AG09309 (cell line): ENCODE results near the gene PLEKHA7.

ENCODE experiments used
- DNase-seq: peaks from one replicate; pipeline ENCODE4 v3.0.0-alpha.2; 2010; ENCODE audit warnings: low read depth
- H3K4me3 ChIP-seq: 2 replicates; pipeline ENCODE4 v1.5.1; 2011; ENCODE audit warnings: mild to moderate bottlenecking, low read depth, low read length, moderate library complexity; ENCODE audit not compliant: control insufficient read depth
- CTCF ChIP-seq: IDR thresholded peaks from 2 replicates; pipeline ENCODE4 v1.5.1; 2011; ENCODE audit warnings: mild to moderate bottlenecking, low read depth, low read length, inconsistent platforms; ENCODE audit not compliant: insufficient read depth, control insufficient read depth; ENCODE audit errors: missing control alignments

The PLEKHA7 gene

GRCh38 chr11:16789063-16789420 is 225.2 kb downstream of the PLEKHA7 start:
- TF ChIP-seq CTCF, result no peak
- H3K4me3 ChIP-seq, result no peak overlapping the region
- DNase-seq, result no peak

GRCh38 chr11:16788141-16789062 is 225.8 kb downstream of the PLEKHA7 start:
- no peak overlapping the region for H3K4me3 ChIP-seq
- peak; percentile 91 for TF ChIP-seq CTCF
- no peak for DNase-seq

GRCh38 chr11:16787035-16787742 is 227.0 kb downstream of the PLEKHA7 start:
- H3K4me3 ChIP-seq, result no peak overlapping the region
- no peak for TF ChIP-seq CTCF
- no peak for DNase-seq

- TF ChIP-seq CTCF, result no peak
- no peak overlapping the region for H3K4me3 ChIP-seq
- no peak for DNase-seq
These were observed 228.1 kb downstream of the PLEKHA7 start for GRCh38 chr11:16786131-16786530.

- H3K4me3 ChIP-seq, result no peak overlapping the region
- DNase-seq, result no peak
- peak; percentile 90 for TF ChIP-seq CTCF
These were observed 228.6 kb downstream of the PLEKHA7 start for GRCh38 chr11:16785520-16786128.

GRCh38 chr11:16784666-16785065 is 229.5 kb downstream of the PLEKHA7 start:
- no peak overlapping the region for H3K4me3 ChIP-seq
- TF ChIP-seq CTCF, result no peak
- DNase-seq, result no peak
